GM19455 (cell line): Measurements from ENCODE around the gene SCARF1.
A peak's percentile ranks its signal among the peaks of the same experiment; 100 is the strongest.
"Not testable (repeated sequence)": the region's sequence is repeated elsewhere in the genome, so short reads cannot be mapped to it uniquely, and the experiment has no call there.

Experiments used
- ATAC-seq: cut with Tn5 transposase; IDR thresholded peaks from one replicate; pipeline ENCODE4 v1.9.1; 2021; ENCODE audit not compliant: unreplicated experiment

The SCARF1 gene

GRCh38 chr17:1645207-1646171 lies at the start of gene SCARF1:
Gene SCARF1 (minus strand): TSS chr17:1645732. CDS start chr17:1645697, 35 bp downstream.
- no peak for ATAC-seq

- ATAC-seq = no peak
These were observed 47.8 kb upstream of the SCARF1 start for GRCh38 chr17:1693339-1693738.

- ATAC-seq = no peak
These were observed 45.2 kb upstream of the SCARF1 start for GRCh38 chr17:1690544-1691221.

- ATAC-seq = not testable (repeated sequence)
These were observed 42.9 kb upstream of the SCARF1 start for GRCh38 chr17:1688405-1688804.

GRCh38 chr17:1686086-1686485 lies 40.6 kb upstream of the SCARF1 start:
- ATAC-seq = no peak

GRCh38 chr17:1684378-1685189 lies 39.1 kb upstream of the SCARF1 start, which contains the start of gene PRPF8:
Gene PRPF8 (minus strand): TSS chr17:1684867. CDS start chr17:1684571, 296 bp downstream.
- peak; percentile 95 for ATAC-seq

- ATAC-seq = no peak
These were observed 37.9 kb upstream of the SCARF1 start for GRCh38 chr17:1683459-1683858.

GRCh38 chr17:1676401-1676800 lies 30.9 kb upstream of the SCARF1 start:
- ATAC-seq = no peak

- no peak for ATAC-seq
These were observed 27.7 kb upstream of the SCARF1 start for GRCh38 chr17:1673041-1673785.

- not testable (repeated sequence) for ATAC-seq
These were observed 18.4 kb upstream of the SCARF1 start for GRCh38 chr17:1663934-1664333.

- no peak for ATAC-seq
These were observed 15.5 kb upstream of the SCARF1 start for GRCh38 chr17:1661045-1661444.

GRCh38 chr17:1658100-1658499 lies 12.6 kb upstream of the SCARF1 start:
- ATAC-seq = no peak

- no peak for ATAC-seq
These were observed 8.2 kb upstream of the SCARF1 start for GRCh38 chr17:1653735-1654134.

- ATAC-seq = not testable (repeated sequence)
These were observed 7.3 kb upstream of the SCARF1 start for GRCh38 chr17:1652794-1653193.

- no peak for ATAC-seq
These were observed 6.0 kb upstream of the SCARF1 start for GRCh38 chr17:1651559-1651844.

- no peak for ATAC-seq
These were observed 5.4 kb upstream of the SCARF1 start for GRCh38 chr17:1650731-1651558.

- no peak for ATAC-seq
These were observed 4.4 kb upstream of the SCARF1 start, which contains the start of gene RILP for GRCh38 chr17:1649844-1650501. Gene RILP (minus strand): TSS chr17:1649866. CDS start chr17:1649804, 62 bp downstream.

GRCh38 chr17:1648963-1649843 lies 3.7 kb upstream of the SCARF1 start:
- ATAC-seq = peak; percentile 50
